CD8-positive, alpha-beta memory T cell (primary cell): Measurements from ENCODE around the gene MLYCD. TPM values are rescaled to one million over a fixed set of nuclear protein-coding genes. Genes with fewer than 3 reads are reported as not detected.
A peak's percentile ranks its signal among the peaks of the same experiment; 100 is the strongest.

Experiments
- CTCF ChIA-PET: fragments of 350-600 bp; sonication (Branson Sonifier 250); formaldehyde crosslinking; loops from one replicate; lab custom pipeline; 2021; ENCODE audit warnings: antibody characterized with exemption; lab: Charles Lee
- POLR2A ChIA-PET: fragments of 350-600 bp; sonication (Branson Sonifier 250); formaldehyde crosslinking; loops from one replicate; lab custom pipeline; 2021; ENCODE audit warnings: antibody characterized with exemption; lab: Charles Lee
- DNase-seq, 5 donors: peaks; one replicate each; pipeline versions ENCODE4 v3.0.0 to v3.0.0-alpha.2; 2020 to 2022; ENCODE audit warnings: mixed read lengths in 1 of 5
- H3K27ac ChIP-seq: one replicate; pipeline ENCODE4 v1.7.0; 2013; ENCODE audit warnings: low read depth, mild to moderate bottlenecking, low read length, moderate library complexity
- H3K27me3 ChIP-seq: 2 replicates; pipeline ENCODE4 v1.7.0; 2013; ENCODE audit warnings: low read length, mild to moderate bottlenecking; ENCODE audit not compliant: insufficient read depth, poor library complexity, severe bottlenecking
- H3K36me3 ChIP-seq: 2 replicates; pipeline ENCODE4 v1.7.0; 2013; ENCODE audit warnings: mild to moderate bottlenecking, low read length, moderate library complexity; ENCODE audit not compliant: insufficient read depth
- H3K4me1 ChIP-seq: 2 replicates; pipeline ENCODE4 v1.7.0; 2013; ENCODE audit warnings: mild to moderate bottlenecking, low read length, moderate library complexity; ENCODE audit not compliant: insufficient read depth
- H3K4me3 ChIP-seq: 2 replicates; pipeline ENCODE4 v1.7.0; 2013; ENCODE audit warnings: mild to moderate bottlenecking, low read length
- H3K9me3 ChIP-seq: 2 replicates; pipeline ENCODE4 v1.7.0; 2013; ENCODE audit warnings: mild to moderate bottlenecking, low read length
- H3K27ac Mint-ChIP-seq, 8 donors: one replicate each; pipeline ENCODE4 v1.8.0; 2020 to 2021; ENCODE audit warnings: mixed read lengths in 8 of 8, mild to moderate bottlenecking in 6 of 8, inconsistent platforms in 3 of 8, moderate library complexity in 3 of 8
- H3K27me3 Mint-ChIP-seq, 2 donors: one replicate each; pipeline ENCODE4 v1.8.0; 2020 to 2021; ENCODE audit warnings: mixed read lengths in 2 of 2, mild to moderate bottlenecking in 1 of 2, moderate library complexity in 1 of 2
- H3K36me3 Mint-ChIP-seq, 3 donors: one replicate each; pipeline ENCODE4 v1.8.0; 2020 to 2021; ENCODE audit warnings: mixed read lengths in 3 of 3, inconsistent platforms in 1 of 3, mild to moderate bottlenecking in 1 of 3
- H3K4me1 Mint-ChIP-seq, 3 donors: one replicate each; pipeline ENCODE4 v1.8.0; 2020 to 2021; ENCODE audit warnings: mixed read lengths in 3 of 3, inconsistent platforms in 1 of 3, mild to moderate bottlenecking in 1 of 3
- H3K4me3 Mint-ChIP-seq, 7 donors: one replicate each; pipeline ENCODE4 v1.8.0; 2020 to 2021; ENCODE audit warnings: mixed read lengths in 7 of 7, mild to moderate bottlenecking in 6 of 7, moderate library complexity in 4 of 7, inconsistent platforms in 2 of 7
- H3K9me3 Mint-ChIP-seq, 5 donors: one replicate each; pipeline ENCODE4 v1.8.0; 2020 to 2022; ENCODE audit warnings: mixed read lengths in 5 of 5, mild to moderate bottlenecking in 3 of 5, moderate library complexity in 2 of 5, inconsistent platforms in 1 of 5
- polyA plus RNA-seq: library from polyadenylated mRNA; unstranded; fragments of 300-500 nt; fragmentation: Illumina TruSeq; gene quantifications from one replicate; pipeline ENCODE4 v1.2.3, GENCODE V29; 2021
- total RNA-seq, 2 experiments: library from RNA; stranded (reverse); gene quantifications; one replicate each; pipeline ENCODE4 v1.2.3, GENCODE V29; 2021

The MLYCD gene
- total and polyA plus RNA-seq, 3 experiments from 2014 or later: 2.7 to 3.8 (median 3.8) TPM

DNA sequence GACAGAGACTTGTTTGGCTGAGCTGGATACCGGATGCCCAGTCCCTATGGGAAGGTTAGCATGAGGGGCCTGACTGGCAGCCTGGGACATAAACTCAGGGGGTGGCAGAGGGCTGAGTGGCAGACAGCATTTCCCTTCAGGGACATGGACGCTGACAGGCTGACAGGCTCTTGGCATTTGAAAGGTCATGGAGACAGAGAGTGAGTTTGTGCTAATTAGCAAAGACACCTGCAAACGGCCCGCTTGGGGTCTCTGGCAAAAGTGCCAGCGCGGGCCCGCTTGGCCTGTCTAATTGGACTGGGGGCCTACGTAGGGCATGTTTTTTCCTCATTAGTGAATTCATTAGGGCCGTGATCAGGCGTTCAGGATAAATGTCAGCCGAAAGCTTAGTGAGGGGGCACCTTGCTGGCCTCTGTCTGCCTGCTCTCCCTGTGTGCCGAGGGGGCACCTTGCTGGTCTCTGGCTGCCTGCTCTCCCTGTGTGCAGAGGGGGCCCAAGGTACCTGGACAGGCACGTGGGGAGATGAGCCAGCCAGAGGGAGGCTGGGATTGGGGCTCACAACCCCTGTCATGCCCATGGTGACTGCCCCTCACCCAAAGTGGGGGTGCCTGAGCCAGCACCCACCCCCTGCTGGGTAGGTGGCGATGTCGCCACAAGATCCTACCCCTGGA, 76.8 kb downstream of the MLYCD start:
- no peaks in the 10 kb centered on the region for H3K4me1 ChIP-seq
- no peaks in the 10 kb centered on the region for H3K4me1 Mint-ChIP-seq
- H3K4me3 Mint-ChIP-seq: no peak overlapping the region
- ChIA-PET CTCF (no interaction called here), POLR2A (no interaction called here)
- no peaks in the 10 kb centered on the region for H3K36me3 ChIP-seq
- H3K27ac Mint-ChIP-seq: no peak overlapping the region
- H3K9me3 ChIP-seq: no peaks in the 10 kb centered on the region
- no peaks in the 10 kb centered on the region for H3K27me3 ChIP-seq
- H3K9me3 Mint-ChIP-seq: peaks cover 0 to 4% (median 0%) of the 10 kb centered on the region in 5 donors
- DNase-seq: peak in 1 of 5 donors; percentile 28
- H3K4me3 ChIP-seq: no peak overlapping the region
- peaks cover 0 to 2% (median 0%) of the 10 kb centered on the region in 3 donors for H3K36me3 Mint-ChIP-seq
- peaks cover 7 to 8% of the 10 kb centered on the region in 2 donors for H3K27me3 Mint-ChIP-seq
- H3K27ac ChIP-seq: no peak overlapping the region

Other genes starting within 250 kb of the MLYCD start
- 10 to 100 TPM; 84.5 to 89.4 TPM for gene HSBP1, start 91.1 kb upstream of the MLYCD start, total RNA-seq
- 28.5 TPM for gene HSBP1, start 91.1 kb upstream of the MLYCD start, polyA plus RNA-seq
- under 1 TPM; 0.83 to 0.86 TPM for gene OSGIN1, start 54.1 kb downstream of the MLYCD start, total RNA-seq
- 0.21 TPM for gene OSGIN1, start 54.1 kb downstream of the MLYCD start, polyA plus RNA-seq
- gene NECAB2, start 69.1 kb downstream of the MLYCD start, total RNA-seq: not detected
- gene NECAB2, start 69.1 kb downstream of the MLYCD start, polyA plus RNA-seq: not detected
- gene SLC38A8, start 143.7 kb downstream of the MLYCD start, total RNA-seq: not detected
- not detected for gene SLC38A8, start 143.7 kb downstream of the MLYCD start, polyA plus RNA-seq
- 10 to 100 TPM; 38.3 to 45.0 TPM for gene MBTPS1, start 217.8 kb downstream of the MLYCD start, total RNA-seq
- gene MBTPS1, start 217.8 kb downstream of the MLYCD start, polyA plus RNA-seq: 64.7 TPM
- 10 to 100 TPM; 13.5 to 15.2 TPM for gene HSDL1, start 246.1 kb downstream of the MLYCD start, total RNA-seq
- 7.0 TPM for gene HSDL1, start 246.1 kb downstream of the MLYCD start, polyA plus RNA-seq
- under 1 TPM in 1 of 2 experiments, not detected in 1; 0.31 TPM for gene DNAAF1, start 246.2 kb downstream of the MLYCD start, total RNA-seq
- gene DNAAF1, start 246.2 kb downstream of the MLYCD start, polyA plus RNA-seq: 1.5 TPM